ENCODE results near the gene MYOM1.
A peak's percentile ranks its signal among the peaks of the same experiment; 100 is the strongest.

The MYOM1 gene

DNA sequence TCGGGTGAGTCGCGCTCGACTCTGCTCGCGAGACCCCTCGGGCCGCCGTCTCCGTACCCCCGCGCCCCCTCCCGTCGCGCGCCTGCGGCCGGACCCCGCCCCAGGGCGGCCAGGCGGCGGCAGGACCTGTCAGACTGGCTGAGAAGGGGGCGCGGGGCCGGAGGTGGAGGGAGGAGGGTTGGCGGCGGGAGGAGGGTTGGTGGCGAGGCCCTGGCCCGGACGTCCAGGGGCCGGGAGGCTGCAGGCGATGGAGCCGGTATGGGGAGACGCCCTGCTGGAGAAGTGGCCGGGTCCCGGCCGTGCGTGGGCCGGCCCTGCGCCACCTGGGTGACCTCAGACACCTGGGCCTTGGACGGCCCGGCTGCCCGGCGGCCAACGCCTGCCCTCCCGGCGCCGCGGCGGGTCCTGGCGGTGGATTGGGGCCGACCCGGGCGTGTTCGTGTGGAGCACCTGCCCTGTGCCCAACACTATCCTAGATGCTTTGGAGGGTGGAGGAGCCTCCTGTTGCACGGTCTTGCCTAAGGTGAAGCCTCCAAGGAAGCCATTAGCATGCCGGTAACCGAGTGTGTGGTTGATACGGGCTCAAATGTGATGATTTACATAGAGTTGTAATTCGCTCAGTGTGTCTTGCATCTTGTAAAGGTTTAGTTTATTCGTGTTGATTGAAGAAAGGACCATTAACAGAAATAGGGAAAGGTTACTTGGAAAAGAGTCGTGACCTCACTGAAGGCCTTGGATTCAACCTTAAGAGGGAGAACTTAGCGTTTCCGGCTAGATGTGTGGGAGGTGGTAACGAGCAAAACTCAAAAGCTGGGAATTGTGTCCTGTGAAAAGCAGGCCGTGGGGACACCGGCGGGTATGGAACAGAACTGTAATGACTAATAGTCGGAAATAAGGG lies 42.7 kb upstream of the MYOM1 start:
- peak overlapping the region; percentile 96 for H3K27ac ChIP-seq
- TF ChIP-seq ZFX (IDR thresholded peaks at IDR 0.05), result peak; percentile 77
- TF ChIP-seq, protein P1, sequence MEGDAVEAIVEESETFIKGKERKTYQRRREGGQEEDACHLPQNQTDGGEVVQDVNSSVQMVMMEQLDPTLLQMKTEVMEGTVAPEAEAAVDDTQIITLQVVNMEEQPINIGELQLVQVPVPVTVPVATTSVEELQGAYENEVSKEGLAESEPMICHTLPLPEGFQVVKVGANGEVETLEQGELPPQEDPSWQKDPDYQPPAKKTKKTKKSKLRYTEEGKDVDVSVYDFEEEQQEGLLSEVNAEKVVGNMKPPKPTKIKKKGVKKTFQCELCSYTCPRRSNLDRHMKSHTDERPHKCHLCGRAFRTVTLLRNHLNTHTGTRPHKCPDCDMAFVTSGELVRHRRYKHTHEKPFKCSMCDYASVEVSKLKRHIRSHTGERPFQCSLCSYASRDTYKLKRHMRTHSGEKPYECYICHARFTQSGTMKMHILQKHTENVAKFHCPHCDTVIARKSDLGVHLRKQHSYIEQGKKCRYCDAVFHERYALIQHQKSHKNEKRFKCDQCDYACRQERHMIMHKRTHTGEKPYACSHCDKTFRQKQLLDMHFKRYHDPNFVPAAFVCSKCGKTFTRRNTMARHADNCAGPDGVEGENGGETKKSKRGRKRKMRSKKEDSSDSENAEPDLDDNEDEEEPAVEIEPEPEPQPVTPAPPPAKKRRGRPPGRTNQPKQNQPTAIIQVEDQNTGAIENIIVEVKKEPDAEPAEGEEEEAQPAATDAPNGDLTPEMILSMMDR (conservative IDR thresholded peaks at IDR 0.05), result no peak

- H3K27ac ChIP-seq, result peak within 1 kb of the TSS; percentile 96
Observed at GRCh38 chr18:3261373-3262233, 41.8 kb upstream of the MYOM1 start, which contains the start of gene MYL12B. Gene MYL12B, plus strand, starts transcription at chr18:3262133. Its CDS starts 10,766 bp downstream, at chr18:3272899.

GRCh38 chr18:3260995-3261372 lies 41.2 kb upstream of the MYOM1 start:
- TF ChIP-seq, protein P1 (conservative IDR thresholded peaks at IDR 0.05), result no peak
- TF ChIP-seq ZFX (IDR thresholded peaks at IDR 0.05), result no peak

More at GRCh38 chr18:3261373-3262233, 41.8 kb upstream of the MYOM1 start, which contains the start of gene MYL12B:
- TF ChIP-seq, protein P1 (conservative IDR thresholded peaks at IDR 0.05), result no peak; the same call in 1 of the 2 replicates
- peak; percentile 89 for TF ChIP-seq ZFX (IDR thresholded peaks at IDR 0.05)

DNA sequence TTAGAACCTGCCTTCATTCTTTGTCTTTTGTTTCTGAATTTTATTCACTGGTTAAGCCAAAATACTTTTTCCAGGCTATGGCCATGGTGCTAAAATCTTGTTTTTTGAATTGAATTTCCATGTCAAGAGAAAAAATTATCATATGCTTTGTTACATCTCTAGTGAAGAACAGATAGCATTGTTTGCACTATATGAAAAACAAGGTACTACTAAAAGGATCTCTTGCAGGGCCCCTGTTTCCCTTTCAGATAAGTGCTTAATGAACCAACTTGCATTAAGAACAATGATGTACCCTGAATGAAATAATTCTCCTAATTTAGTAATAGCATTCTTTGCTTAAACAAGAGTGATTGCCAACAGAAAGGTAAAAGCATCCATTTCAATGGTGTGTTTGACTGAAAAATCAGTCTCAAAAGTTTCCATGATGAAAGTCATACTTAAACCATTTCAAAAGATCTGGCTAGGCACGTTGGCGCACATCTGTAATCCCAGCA lies 37.9 kb upstream of the MYOM1 start:
- H3K27ac ChIP-seq, result no peak overlapping the region
- TF ChIP-seq, protein P1 (conservative IDR thresholded peaks at IDR 0.05), result no peak
- no peak for TF ChIP-seq ZFX (IDR thresholded peaks at IDR 0.05)

More at GRCh38 chr18:3260995-3261372, 41.2 kb upstream of the MYOM1 start:
- peak overlapping the region; percentile 96 for H3K27ac ChIP-seq

GRCh38 chr18:3256693-3257626 lies 37.2 kb upstream of the MYOM1 start:
- 0 out of 2 replicates have a peak overlapping the region, but pooled peaks have one; percentile 12 for H3K27ac ChIP-seq
- TF ChIP-seq, protein P1 (conservative IDR thresholded peaks at IDR 0.05), result no peak
- TF ChIP-seq ZFX (IDR thresholded peaks at IDR 0.05), result no peak

- H3K27ac ChIP-seq, result no peak overlapping the region
- TF ChIP-seq ZFX (IDR thresholded peaks at IDR 0.05), result no peak
- TF ChIP-seq, protein P1 (conservative IDR thresholded peaks at IDR 0.05), result no peak
Observed at GRCh38 chr18:3255611-3256165, 35.9 kb upstream of the MYOM1 start.
